Mammary epithelial cell (primary cell): Measurements from ENCODE around the gene SELENOS.

Source experiments
- EZH2 ChIP-seq: IDR thresholded peaks from 2 replicates; pipeline ENCODE4 v1.6.1; 2012; ENCODE audit warnings: low read length, inconsistent platforms, borderline replicate concordance
- TF ChIP-seq, protein P1 (sequence below), 2 donors: IDR thresholded peaks in 1 of 2; conservative IDR thresholded peaks in 1 of 2; 2 replicates each; pipeline ENCODE4 v1.5.1; 2011 to 2012; ENCODE audit warnings: inconsistent platforms in 2 of 2, low read length in 2 of 2, mild to moderate bottlenecking in 2 of 2, control low read depth in 1 of 2, low read depth in 1 of 2; ENCODE audit not compliant: insufficient read depth in 1 of 2; ENCODE audit errors: extremely low read depth in 1 of 2

DNA sequence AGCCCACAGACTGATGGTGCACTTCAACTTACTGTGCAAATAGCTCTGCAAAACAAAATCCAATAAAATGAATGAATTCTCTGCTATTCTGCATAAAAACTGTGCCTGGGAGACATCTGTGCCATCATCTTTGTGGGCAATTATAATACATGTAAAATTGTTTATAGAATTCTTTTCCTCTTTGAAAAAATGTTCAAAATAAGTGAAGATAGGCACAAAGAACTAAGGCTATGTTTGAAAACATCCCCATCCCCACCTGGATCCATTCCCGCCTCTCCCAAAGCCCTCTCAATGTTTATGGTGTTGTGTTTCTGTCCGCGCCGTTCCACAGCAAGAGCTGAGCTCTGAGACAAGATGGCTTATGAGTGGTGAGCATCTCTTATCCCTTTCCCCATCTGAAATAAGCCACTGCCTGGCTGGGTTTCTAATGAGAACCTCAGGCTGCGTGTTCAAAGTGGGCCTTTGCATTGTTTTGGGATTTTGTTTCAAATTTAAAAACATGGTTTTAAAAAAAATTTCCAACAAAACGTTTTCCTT, 40.1 kb upstream of the SELENOS start:
- TF ChIP-seq, protein P1, sequence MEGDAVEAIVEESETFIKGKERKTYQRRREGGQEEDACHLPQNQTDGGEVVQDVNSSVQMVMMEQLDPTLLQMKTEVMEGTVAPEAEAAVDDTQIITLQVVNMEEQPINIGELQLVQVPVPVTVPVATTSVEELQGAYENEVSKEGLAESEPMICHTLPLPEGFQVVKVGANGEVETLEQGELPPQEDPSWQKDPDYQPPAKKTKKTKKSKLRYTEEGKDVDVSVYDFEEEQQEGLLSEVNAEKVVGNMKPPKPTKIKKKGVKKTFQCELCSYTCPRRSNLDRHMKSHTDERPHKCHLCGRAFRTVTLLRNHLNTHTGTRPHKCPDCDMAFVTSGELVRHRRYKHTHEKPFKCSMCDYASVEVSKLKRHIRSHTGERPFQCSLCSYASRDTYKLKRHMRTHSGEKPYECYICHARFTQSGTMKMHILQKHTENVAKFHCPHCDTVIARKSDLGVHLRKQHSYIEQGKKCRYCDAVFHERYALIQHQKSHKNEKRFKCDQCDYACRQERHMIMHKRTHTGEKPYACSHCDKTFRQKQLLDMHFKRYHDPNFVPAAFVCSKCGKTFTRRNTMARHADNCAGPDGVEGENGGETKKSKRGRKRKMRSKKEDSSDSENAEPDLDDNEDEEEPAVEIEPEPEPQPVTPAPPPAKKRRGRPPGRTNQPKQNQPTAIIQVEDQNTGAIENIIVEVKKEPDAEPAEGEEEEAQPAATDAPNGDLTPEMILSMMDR (conservative IDR thresholded peaks at IDR 0.05 in 1 of 2, IDR thresholded peaks at IDR 0.05 in 1 of 2; ENCODE audit: extremely low read depth in 1 of 2, insufficient read depth in 1 of 2, low read depth in 1 of 2, low read length in 2 of 2): no peak
- TF ChIP-seq EZH2: no peak
